ENCODE data around the gene WRAP53. TPM values are rescaled to one million over a fixed set of nuclear protein-coding genes. Genes with fewer than 3 reads are reported as not detected.

WRAP53 gene
- total RNA-seq, 1 donor, result 4.3 TPM

DNA sequence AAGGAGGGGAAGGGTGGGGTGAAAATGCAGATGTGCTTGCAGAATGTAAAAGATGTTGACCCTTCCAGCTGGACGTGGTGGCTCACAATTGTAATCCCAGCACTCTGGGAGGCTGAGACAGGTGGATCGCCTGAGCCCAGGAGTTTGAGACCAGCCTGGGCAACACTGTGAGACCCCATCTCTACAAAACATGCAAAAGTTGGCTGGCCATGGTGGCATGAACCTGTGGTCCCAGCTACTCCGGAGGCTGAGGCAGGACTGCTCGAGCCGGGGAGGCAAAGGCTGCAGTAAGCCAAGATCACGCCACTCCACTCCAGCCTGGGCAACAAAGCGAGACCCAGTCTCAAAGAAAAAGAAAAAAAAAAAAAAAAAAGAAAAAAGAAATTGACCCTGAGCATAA is 19.8 kb upstream of the WRAP53 start:
- no peaks in the 10 kb centered on the region for H3K4me1 ChIP-seq (ENCODE audit: insufficient read depth, low read length)
- H3K27me3 ChIP-seq (ENCODE audit: insufficient read depth, low read length), result no peaks in the 10 kb centered on the region
- DNase-seq (ENCODE audit: insufficient read length, low spot score, missing footprints), result no peak
- H3K4me2 ChIP-seq (ENCODE audit: insufficient read depth, low read length), result no peak overlapping the region
- H2AFZ ChIP-seq (ENCODE audit: low read length), result no peak overlapping the region
- H3K27ac ChIP-seq (ENCODE audit: low read depth, low read length), result no peak overlapping the region
- H3K36me3 ChIP-seq (ENCODE audit: insufficient read depth, low read length), result peaks cover 19% of the 10 kb centered on the region
- peaks cover 1% of the 10 kb centered on the region for H3K9me3 ChIP-seq (ENCODE audit: low read depth, low read length)
- TF ChIP-seq, protein P1, sequence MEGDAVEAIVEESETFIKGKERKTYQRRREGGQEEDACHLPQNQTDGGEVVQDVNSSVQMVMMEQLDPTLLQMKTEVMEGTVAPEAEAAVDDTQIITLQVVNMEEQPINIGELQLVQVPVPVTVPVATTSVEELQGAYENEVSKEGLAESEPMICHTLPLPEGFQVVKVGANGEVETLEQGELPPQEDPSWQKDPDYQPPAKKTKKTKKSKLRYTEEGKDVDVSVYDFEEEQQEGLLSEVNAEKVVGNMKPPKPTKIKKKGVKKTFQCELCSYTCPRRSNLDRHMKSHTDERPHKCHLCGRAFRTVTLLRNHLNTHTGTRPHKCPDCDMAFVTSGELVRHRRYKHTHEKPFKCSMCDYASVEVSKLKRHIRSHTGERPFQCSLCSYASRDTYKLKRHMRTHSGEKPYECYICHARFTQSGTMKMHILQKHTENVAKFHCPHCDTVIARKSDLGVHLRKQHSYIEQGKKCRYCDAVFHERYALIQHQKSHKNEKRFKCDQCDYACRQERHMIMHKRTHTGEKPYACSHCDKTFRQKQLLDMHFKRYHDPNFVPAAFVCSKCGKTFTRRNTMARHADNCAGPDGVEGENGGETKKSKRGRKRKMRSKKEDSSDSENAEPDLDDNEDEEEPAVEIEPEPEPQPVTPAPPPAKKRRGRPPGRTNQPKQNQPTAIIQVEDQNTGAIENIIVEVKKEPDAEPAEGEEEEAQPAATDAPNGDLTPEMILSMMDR (IDR thresholded peaks at IDR 0.05; ENCODE audit: extremely low read depth, low read depth, low read length), result no peak
- H3K4me3 ChIP-seq (ENCODE audit: insufficient read depth, low read length), result no peak overlapping the region
- no peaks in the 10 kb centered on the region for H3K79me2 ChIP-seq (ENCODE audit: insufficient read depth, low read length)
- no peaks in the 10 kb centered on the region for H4K20me1 ChIP-seq (ENCODE audit: insufficient read depth, low read length)

DNA sequence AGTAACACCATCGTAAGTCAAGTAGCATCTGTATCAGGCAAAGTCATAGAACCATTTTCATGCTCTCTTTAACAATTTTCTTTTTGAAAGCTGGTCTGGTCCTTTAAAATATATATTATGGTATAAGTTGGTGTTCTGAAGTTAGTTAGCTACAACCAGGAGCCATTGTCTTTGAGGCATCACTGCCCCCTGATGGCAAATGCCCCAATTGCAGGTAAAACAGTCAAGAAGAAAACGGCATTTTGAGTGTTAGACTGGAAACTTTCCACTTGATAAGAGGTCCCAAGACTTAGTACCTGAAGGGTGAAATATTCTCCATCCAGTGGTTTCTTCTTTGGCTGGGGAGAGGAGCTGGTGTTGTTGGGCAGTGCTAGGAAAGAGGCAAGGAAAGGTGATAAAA is 15.0 kb upstream of the WRAP53 start:
- peaks cover 34% of the 10 kb centered on the region for H3K36me3 ChIP-seq (ENCODE audit: insufficient read depth, low read length)
- peaks cover 3% of the 10 kb centered on the region for H3K9me3 ChIP-seq (ENCODE audit: low read depth, low read length)
- H3K79me2 ChIP-seq (ENCODE audit: insufficient read depth, low read length), result no peaks in the 10 kb centered on the region
- no peak overlapping the region for H3K27ac ChIP-seq (ENCODE audit: low read depth, low read length)
- H3K4me2 ChIP-seq (ENCODE audit: insufficient read depth, low read length), result no peak overlapping the region
- H3K27me3 ChIP-seq (ENCODE audit: insufficient read depth, low read length), result no peaks in the 10 kb centered on the region
- H3K4me1 ChIP-seq (ENCODE audit: insufficient read depth, low read length), result no peaks in the 10 kb centered on the region
- DNase-seq (ENCODE audit: insufficient read length, low spot score, missing footprints), result no peak
- no peaks in the 10 kb centered on the region for H4K20me1 ChIP-seq (ENCODE audit: insufficient read depth, low read length)
- no peak overlapping the region for H3K4me3 ChIP-seq (ENCODE audit: insufficient read depth, low read length)
- TF ChIP-seq, protein P1 (IDR thresholded peaks at IDR 0.05; ENCODE audit: extremely low read depth, low read depth, low read length), result no peak
- H2AFZ ChIP-seq (ENCODE audit: low read length), result no peak overlapping the region

DNA sequence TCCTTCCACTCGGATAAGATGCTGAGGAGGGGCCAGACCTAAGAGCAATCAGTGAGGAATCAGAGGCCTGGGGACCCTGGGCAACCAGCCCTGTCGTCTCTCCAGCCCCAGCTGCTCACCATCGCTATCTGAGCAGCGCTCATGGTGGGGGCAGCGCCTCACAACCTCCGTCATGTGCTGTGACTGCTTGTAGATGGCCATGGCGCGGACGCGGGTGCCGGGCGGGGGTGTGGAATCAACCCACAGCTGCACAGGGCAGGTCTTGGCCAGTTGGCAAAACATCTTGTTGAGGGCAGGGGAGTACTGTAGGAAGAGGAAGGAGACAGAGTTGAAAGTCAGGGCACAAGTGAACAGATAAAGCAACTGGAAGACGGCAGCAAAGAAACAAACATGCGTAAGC is 13.3 kb upstream of the WRAP53 start:
- Histone ChIP-seq H3K36me3 (ENCODE audit: insufficient read depth, low read length) (peaks cover 31% of the 10 kb centered on the region), H4K20me1 (ENCODE audit: insufficient read depth, low read length) (peaks cover 4% of the 10 kb centered on the region), H3K79me2 (ENCODE audit: insufficient read depth, low read length) (peaks cover 3% of the 10 kb centered on the region), H3K4me1 (ENCODE audit: insufficient read depth, low read length) (no peaks in the 10 kb centered on the region), H3K4me2 (ENCODE audit: insufficient read depth, low read length) (no peak overlapping the region), H3K27ac (ENCODE audit: low read depth, low read length) (no peak overlapping the region), H3K27me3 (ENCODE audit: insufficient read depth, low read length) (no peaks in the 10 kb centered on the region), H2AFZ (ENCODE audit: low read length) (no peak overlapping the region), H3K4me3 (ENCODE audit: insufficient read depth, low read length) (no peak overlapping the region), H3K9me3 (ENCODE audit: low read depth, low read length) (peaks cover 3% of the 10 kb centered on the region)
- TF ChIP-seq, protein P1 (IDR thresholded peaks at IDR 0.05; ENCODE audit: extremely low read depth, low read depth, low read length), result no peak
- no peak for DNase-seq (ENCODE audit: insufficient read length, low spot score, missing footprints)

DNA sequence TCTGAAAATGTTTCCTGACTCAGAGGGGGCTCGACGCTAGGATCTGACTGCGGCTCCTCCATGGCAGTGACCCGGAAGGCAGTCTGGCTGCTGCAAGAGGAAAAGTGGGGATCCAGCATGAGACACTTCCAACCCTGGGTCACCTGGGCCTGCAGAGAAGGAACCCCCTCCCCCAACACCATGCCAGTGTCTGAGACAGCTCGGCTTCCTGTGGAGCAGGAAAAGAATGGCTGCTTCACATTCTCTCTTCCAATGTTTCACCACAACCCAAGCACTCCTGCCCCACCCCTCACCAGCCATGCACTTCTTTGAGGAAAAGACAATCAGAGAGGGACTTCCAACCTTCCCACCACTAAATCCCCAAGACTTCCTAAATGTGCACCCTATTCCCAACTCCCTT is 11.7 kb upstream of the WRAP53 start:
- DNase-seq (ENCODE audit: insufficient read length, low spot score, missing footprints), result no peak
- peaks cover 24% of the 10 kb centered on the region for H3K36me3 ChIP-seq (ENCODE audit: insufficient read depth, low read length)
- H3K4me2 ChIP-seq (ENCODE audit: insufficient read depth, low read length), result no peak overlapping the region
- TF ChIP-seq, protein P1 (IDR thresholded peaks at IDR 0.05; ENCODE audit: extremely low read depth, low read depth, low read length), result no peak
- no peak overlapping the region for H2AFZ ChIP-seq (ENCODE audit: low read length)
- H3K4me3 ChIP-seq (ENCODE audit: insufficient read depth, low read length), result no peak overlapping the region
- H3K27ac ChIP-seq (ENCODE audit: low read depth, low read length), result no peak overlapping the region
- peaks cover 5% of the 10 kb centered on the region for H4K20me1 ChIP-seq (ENCODE audit: insufficient read depth, low read length)
- H3K27me3 ChIP-seq (ENCODE audit: insufficient read depth, low read length), result no peaks in the 10 kb centered on the region
- peaks cover 3% of the 10 kb centered on the region for H3K9me3 ChIP-seq (ENCODE audit: low read depth, low read length)
- no peaks in the 10 kb centered on the region for H3K4me1 ChIP-seq (ENCODE audit: insufficient read depth, low read length)
- peaks cover 3% of the 10 kb centered on the region for H3K79me2 ChIP-seq (ENCODE audit: insufficient read depth, low read length)
